Myocyte (in vitro differentiated cells): ENCODE results near the gene SPECC1. TPM values are rescaled to one million over a fixed set of nuclear protein-coding genes. Genes with fewer than 3 reads are reported as not detected.

Experiments
- DNase-seq: peaks from one replicate; pipeline ENCODE4 v3.0.0-alpha.2; 2012; ENCODE audit warnings: low read depth
- total RNA-seq: library from RNA; depleted of rRNA; stranded (reverse); fragments of >200 nt; gene quantifications from 2 replicates; pipeline ENCODE4 v1.2.3, GENCODE V29; 2014

Gene SPECC1
- total RNA-seq, 1 donor from 2014 or later: 47.0 TPM

- peak; percentile 65 for DNase-seq
Measured at GRCh38 chr17:20267459-20267842, 258.3 kb downstream of the SPECC1 start.

- no peak for DNase-seq
Measured at GRCh38 chr17:20270369-20270768, 261.2 kb downstream of the SPECC1 start.

GRCh38 chr17:20271011-20271610 lies 262.0 kb downstream of the SPECC1 start:
- DNase-seq: no peak

- no peak for DNase-seq
Measured at GRCh38 chr17:20273741-20274500, 264.8 kb downstream of the SPECC1 start.

GRCh38 chr17:20275653-20276052 lies 266.5 kb downstream of the SPECC1 start:
- no peak for DNase-seq

- DNase-seq: no peak
Measured at GRCh38 chr17:20276421-20276820, 267.3 kb downstream of the SPECC1 start.

GRCh38 chr17:20278805-20279204 lies 269.6 kb downstream of the SPECC1 start:
- peak; percentile 69 for DNase-seq

- peak; percentile 51 for DNase-seq
Measured at GRCh38 chr17:20279631-20280030, 270.5 kb downstream of the SPECC1 start.

GRCh38 chr17:20280051-20280450 lies 270.9 kb downstream of the SPECC1 start:
- DNase-seq: no peak

GRCh38 chr17:20280851-20281250 lies 271.7 kb downstream of the SPECC1 start:
- no peak for DNase-seq

GRCh38 chr17:20281860-20282259 lies 272.7 kb downstream of the SPECC1 start:
- DNase-seq: no peak

- no peak for DNase-seq
Measured at GRCh38 chr17:20282526-20283308, 273.6 kb downstream of the SPECC1 start.

GRCh38 chr17:20284022-20284421 lies 274.9 kb downstream of the SPECC1 start:
- DNase-seq: no peak

GRCh38 chr17:20284570-20285295 lies 275.6 kb downstream of the SPECC1 start:
- peak; percentile 38 for DNase-seq

- DNase-seq: no peak
Measured at GRCh38 chr17:20289984-20290383, 280.8 kb downstream of the SPECC1 start.

- no peak for DNase-seq
Measured at GRCh38 chr17:20291853-20292252, 282.7 kb downstream of the SPECC1 start.

GRCh38 chr17:20293501-20293900 lies 284.3 kb downstream of the SPECC1 start:
- no peak for DNase-seq

GRCh38 chr17:20294120-20294519 lies 285.0 kb downstream of the SPECC1 start:
- no peak for DNase-seq

GRCh38 chr17:20299013-20299412 lies 289.9 kb downstream of the SPECC1 start:
- DNase-seq: no peak

GRCh38 chr17:20300436-20300934 lies 291.3 kb downstream of the SPECC1 start:
- peak; percentile 69 for DNase-seq

- no peak for DNase-seq
Measured at GRCh38 chr17:20302246-20302917, 293.2 kb downstream of the SPECC1 start.
